Stimulated activated CD8-positive, alpha-beta memory T cell treated with anti-CD3 and anti-CD28 coated beads, Interleukin-12 subunit alpha, Interleukin-12 subunit beta, amount 100 ng/mL, for 24 hours (primary cell): ENCODE measurements around the gene GON4L.
A peak's percentile ranks its signal among the peaks of the same experiment; 100 is the strongest.
"Not testable (repeated sequence)": the region's sequence is repeated elsewhere in the genome, so short reads cannot be mapped to it uniquely, and the experiment has no call there.

Experiments used
- DNase-seq: peaks from one replicate; pipeline ENCODE4 v3.0.0-alpha.2; 2020; ENCODE audit errors: extremely low read depth

Gene GON4L

GRCh38 chr1:155745284-155746228 lies 111.5 kb downstream of the GON4L start:
- DNase-seq, result peak; percentile 99

DNA sequence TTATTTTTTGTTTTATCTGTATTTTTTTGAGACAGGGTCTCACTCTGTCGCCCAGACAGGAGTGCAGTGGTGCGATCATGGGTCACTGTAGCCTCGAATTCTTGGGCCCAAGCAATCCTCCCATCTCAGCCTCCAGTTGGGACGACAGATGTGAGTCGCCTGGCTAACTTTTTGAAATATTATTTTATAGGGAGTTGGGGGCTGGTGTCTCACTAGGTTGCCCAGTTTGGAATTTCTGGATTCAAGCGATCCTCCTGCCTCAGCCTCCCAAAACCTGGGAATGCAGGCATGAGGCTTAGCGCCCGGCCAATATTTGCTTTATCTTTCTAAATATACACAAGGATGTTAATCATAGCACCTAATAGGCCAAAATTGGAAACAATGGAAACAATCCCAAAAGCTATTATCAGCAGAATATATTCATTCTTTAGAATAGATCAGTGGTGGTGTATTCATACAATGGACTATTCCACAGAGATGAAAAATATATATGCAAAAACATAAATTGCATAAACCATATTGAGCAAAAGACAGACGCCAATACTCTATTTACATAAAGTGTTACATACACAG lies 112.2 kb downstream of the GON4L start:
- no peak for DNase-seq

- no peak for DNase-seq
These were observed 115.1 kb downstream of the GON4L start for GRCh38 chr1:155741908-155742307.

- no peak for DNase-seq
These were observed 116.0 kb downstream of the GON4L start for GRCh38 chr1:155740995-155741394.

DNA sequence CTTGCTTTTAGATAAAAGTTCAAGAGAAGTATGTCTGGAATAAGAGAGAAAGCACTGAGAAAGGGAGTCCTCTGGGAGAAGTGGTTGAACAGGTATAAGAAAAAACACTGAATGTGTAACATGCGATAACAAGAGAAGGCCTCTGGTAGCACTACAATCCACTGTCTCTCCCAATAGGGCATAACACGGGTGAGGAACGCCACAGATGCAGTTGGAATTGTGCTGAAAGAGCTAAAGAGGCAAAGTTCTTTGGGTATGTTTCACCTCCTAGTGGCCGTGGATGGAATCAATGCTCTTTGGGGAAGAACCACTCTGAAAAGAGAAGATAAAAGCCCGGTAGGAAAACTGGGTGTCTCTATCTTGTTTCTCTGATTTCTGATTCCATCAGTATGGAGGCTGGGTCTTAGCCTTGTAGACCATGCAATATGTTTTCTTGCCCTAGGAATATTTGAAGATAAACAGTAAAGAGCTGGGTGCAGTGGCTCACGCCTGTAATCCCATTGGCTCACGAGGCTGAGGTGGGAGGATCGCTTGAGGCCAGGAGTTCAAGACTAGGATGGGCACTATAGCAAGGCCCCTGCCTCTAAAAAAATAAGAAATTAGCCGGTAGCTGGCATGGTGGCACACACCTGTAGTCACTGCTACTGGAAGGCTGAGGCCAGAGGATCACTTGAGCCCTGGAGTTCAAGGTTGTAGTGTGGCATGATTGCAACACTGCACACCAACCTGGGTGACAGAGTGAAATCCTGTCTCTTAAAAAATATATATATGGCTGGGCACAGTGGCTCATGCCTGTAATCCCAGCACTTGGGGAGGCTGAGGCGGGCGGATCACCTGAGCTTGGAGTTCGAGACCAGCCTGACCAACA lies 127.7 kb downstream of the GON4L start:
- DNase-seq, result no peak

DNA sequence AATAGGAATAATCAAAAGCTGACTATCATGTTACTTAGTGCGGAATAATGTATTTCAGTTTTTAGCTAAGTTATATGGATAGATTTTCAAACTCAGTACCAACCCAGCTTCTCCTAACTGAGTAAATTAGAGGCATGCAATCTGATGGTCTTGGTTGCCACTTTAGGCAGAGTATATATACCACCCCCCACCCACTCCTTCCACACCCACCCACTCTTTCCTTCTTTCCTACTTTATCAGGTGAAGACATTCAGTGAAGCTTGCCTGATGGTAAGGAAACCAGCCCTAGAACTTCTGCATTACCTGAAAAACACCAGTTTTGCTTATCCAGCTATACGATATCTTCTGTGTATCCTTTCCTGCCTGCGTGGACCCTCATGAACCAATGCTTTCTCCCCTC lies 131.9 kb downstream of the GON4L start:
- DNase-seq, result no peak

GRCh38 chr1:155719703-155720102 lies 137.3 kb downstream of the GON4L start:
- DNase-seq, result no peak

- not testable (repeated sequence) for DNase-seq
These were observed 138.4 kb downstream of the GON4L start for GRCh38 chr1:155718524-155719115.

GRCh38 chr1:155717041-155717440 lies 140.0 kb downstream of the GON4L start:
- no peak for DNase-seq

DNA sequence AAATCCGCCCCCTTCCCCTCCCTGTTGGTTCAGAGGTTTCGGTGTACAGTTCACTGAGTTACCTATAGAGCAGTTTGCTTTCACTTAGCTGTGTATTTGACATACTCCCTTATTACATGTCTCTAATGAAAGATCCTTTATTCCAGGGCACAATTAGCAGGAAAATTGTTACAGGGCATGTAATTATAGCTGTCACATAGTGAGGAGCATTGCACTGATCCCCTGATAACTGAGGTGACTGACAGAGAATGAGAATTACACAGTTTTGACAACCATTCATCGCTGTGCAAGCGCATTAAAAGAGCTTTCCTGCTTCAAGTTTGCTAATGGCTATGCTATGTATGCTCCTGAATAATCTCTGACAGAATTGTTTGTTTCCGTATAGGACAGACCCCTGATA lies 141.2 kb downstream of the GON4L start:
- DNase-seq, result no peak

DNA sequence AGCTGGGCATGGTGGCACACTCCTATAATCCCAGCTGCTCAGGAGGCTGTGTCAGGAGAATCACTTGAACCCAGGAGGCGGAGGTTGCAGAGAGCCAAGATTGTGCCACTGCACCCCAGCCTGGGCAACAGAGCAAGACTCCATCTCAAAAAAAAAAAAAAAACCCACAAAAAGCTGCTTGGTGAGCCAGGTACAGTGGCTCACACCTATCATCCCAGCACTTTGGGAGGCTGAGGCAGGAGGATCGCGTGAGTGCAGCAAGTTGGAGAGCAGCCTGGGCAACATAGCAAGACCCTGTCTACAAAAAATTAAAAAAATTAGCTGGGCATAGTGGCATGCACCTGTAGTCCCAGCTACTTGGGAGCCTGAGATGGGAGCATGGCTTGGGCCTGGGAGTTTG lies 142.0 kb downstream of the GON4L start:
- DNase-seq, result not testable (repeated sequence)

DNA sequence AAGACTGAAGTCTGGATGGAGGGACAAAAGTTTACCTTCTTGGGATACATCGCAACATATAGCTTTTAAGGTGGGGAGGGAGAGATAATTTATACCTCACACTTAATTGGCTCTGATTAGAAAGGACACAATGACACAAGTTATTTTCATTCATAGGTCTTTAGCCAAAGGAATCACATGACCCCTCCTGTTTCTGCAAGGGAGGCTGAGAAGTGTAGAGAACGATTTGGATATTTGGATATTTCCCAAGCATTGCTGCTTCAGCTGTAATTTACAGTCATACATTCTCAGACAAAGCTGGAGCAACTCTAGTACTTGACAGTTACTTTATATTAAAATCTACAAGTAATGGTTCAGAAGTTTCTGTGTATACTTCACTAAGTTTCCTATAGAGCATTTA lies 143.9 kb downstream of the GON4L start:
- no peak for DNase-seq

DNA sequence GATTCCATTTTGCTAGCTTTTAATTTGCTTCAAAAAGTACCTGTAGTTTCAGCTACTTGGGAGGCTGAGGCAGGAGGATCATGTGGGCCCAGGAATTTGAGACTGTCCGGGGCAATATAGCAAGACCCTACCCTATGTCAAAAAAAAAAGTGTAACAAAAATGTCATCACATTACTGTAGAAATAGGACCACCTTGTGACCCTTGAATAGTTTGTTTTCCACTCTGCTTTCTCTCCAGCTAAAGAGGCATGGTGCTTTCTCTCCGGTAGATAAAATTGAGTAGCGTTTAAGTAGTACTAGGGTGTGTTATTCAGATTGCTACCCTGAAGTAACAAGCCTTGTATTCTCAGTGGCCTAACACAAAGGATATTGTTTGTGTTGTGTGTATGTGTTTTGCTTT lies 144.4 kb downstream of the GON4L start:
- DNase-seq, result not testable (repeated sequence)

- DNase-seq, result not testable (repeated sequence)
These were observed 145.6 kb downstream of the GON4L start for GRCh38 chr1:155711457-155711856.

- DNase-seq, result no peak
These were observed 147.6 kb downstream of the GON4L start for GRCh38 chr1:155709391-155709790.

DNA sequence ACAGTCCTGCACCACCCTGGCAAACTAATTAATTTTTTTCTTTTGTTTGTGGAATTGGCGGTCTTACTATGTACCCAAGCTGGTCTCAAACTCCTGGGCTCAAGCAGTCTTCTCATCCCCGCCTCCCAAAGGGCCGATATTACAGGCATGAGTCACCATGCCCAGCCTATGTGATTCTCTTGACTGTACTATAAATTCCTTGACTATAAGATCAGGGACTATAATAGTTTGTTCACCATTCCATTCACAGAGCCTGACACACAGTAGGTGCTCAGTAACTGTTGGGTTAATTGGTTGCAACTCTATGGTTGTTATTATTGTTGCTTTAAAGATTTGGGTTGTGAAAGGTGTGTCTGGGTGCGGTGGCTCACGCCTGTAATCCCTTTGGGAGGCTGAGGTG lies 150.9 kb downstream of the GON4L start:
- DNase-seq, result no peak

GRCh38 chr1:155704414-155704813 lies 152.6 kb downstream of the GON4L start:
- DNase-seq, result not testable (repeated sequence)

- DNase-seq, result no peak
These were observed 153.8 kb downstream of the GON4L start for GRCh38 chr1:155703216-155703615.

- DNase-seq, result not testable (repeated sequence)
These were observed 155.3 kb downstream of the GON4L start for GRCh38 chr1:155701675-155702074.
